AG09309 (cell line): ENCODE measurements around the gene RHBDL3.

ENCODE experiments used
- DNase-seq: peaks from one replicate; pipeline ENCODE4 v3.0.0-alpha.2; 2010; ENCODE audit warnings: low read depth
- H3K4me3 ChIP-seq: 2 replicates; pipeline ENCODE4 v1.5.1; 2011; ENCODE audit warnings: mild to moderate bottlenecking, low read depth, low read length, moderate library complexity; ENCODE audit not compliant: control insufficient read depth
- CTCF ChIP-seq: IDR thresholded peaks from 2 replicates; pipeline ENCODE4 v1.5.1; 2011; ENCODE audit warnings: mild to moderate bottlenecking, low read depth, low read length, inconsistent platforms; ENCODE audit not compliant: insufficient read depth, control insufficient read depth; ENCODE audit errors: missing control alignments

The RHBDL3 gene

GRCh38 chr17:32266389-32267301 is 1.0 kb downstream of the RHBDL3 start:
- DNase-seq: no peak
- peak overlapping the region; percentile 43 for H3K4me3 ChIP-seq
- no peak for TF ChIP-seq CTCF

- no peak for TF ChIP-seq CTCF
- no peak for DNase-seq
- H3K4me3 ChIP-seq: no peak overlapping the region
Observed at GRCh38 chr17:32267690-32268205, 2.1 kb downstream of the RHBDL3 start.

- no peak overlapping the region for H3K4me3 ChIP-seq
- no peak for TF ChIP-seq CTCF
- no peak for DNase-seq
Observed at GRCh38 chr17:32268734-32269288, 3.2 kb downstream of the RHBDL3 start.

GRCh38 chr17:32269377-32269776 is 3.7 kb downstream of the RHBDL3 start:
- H3K4me3 ChIP-seq: no peak overlapping the region
- TF ChIP-seq CTCF: no peak
- DNase-seq: no peak

GRCh38 chr17:32271844-32272243 is 6.2 kb downstream of the RHBDL3 start:
- DNase-seq: no peak
- TF ChIP-seq CTCF: no peak
- no peak overlapping the region for H3K4me3 ChIP-seq

GRCh38 chr17:32274101-32274500 is 8.5 kb downstream of the RHBDL3 start:
- no peak for DNase-seq
- no peak overlapping the region for H3K4me3 ChIP-seq
- TF ChIP-seq CTCF: no peak
